Measurements from ENCODE around the gene BEST1.
"Not testable (repeated sequence)": the region's sequence is repeated elsewhere in the genome, so short reads cannot be mapped to it uniquely, and the experiment has no call there.

BEST1 gene

DNA sequence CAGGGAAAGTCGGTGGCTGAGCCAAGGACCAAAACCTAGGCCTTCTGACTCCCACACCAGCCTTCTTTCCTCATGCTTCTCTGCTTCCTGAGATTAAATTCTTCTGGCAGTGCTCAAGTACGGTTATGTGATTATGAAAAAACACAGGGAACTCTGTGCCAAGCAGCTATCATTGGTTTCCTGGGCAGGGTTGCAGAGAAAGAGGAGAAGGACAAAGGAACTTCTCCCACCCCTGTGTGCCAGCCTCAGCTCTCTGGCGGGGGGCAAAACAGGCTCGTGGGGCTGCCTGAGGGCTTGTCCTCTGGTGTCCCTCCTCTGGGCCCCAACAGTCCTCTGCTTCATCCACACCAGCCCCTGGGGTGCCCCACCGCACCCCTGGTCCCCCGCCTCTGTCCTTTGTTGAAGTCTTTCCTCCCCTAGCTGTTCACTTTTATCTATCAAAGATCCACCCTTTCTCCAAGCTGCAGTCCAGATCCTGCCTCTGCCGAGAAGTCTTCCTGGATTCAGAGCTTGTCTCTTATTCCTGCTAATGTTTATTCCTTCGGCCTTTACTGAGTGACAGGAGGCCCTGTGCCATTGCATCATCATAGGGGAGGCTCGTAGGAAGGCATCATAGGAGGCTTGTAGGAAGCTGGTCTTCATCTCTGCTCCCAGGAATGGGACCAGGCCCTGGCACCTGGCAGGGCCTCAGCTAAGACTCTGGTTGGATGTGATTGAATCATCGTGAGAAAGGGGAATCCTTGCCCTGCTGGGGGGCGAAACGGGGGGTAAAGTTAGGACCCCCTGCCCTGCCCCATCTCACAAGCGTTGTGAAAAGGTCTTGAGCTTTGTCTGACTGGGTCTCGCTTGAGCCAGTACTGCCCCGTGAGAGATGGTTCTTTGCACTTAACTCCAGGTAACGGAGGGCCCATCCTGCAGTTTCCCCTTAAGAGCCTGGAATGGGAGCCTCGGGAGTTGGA lies 28.8 kb downstream of the BEST1 start:
- no peak for DNase-seq

- DNase-seq: peak; percentile 28 to 29
These were observed 30.8 kb downstream of the BEST1 start for GRCh38 chr11:61980783-61981541.

DNA sequence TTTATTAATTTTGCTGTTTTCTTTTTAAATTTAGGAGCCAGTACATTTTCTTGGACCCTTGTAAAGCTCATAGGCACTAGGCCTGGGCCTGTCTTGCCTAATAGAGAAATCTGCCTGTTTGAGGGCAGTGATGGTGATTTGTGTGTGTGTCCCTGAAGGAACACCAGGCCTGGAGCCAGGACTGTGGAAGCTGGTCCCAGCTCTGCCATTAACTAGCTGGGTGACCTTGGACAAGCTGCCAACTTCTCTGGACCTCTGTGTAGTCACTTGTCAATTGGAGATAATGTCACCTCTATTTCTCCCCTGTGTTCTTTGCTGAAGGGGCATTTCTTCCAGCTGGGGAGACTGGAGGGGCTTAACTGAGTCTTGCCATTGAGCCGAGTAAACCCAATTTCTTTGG lies 33.3 kb downstream of the BEST1 start:
- no peak for DNase-seq

DNA sequence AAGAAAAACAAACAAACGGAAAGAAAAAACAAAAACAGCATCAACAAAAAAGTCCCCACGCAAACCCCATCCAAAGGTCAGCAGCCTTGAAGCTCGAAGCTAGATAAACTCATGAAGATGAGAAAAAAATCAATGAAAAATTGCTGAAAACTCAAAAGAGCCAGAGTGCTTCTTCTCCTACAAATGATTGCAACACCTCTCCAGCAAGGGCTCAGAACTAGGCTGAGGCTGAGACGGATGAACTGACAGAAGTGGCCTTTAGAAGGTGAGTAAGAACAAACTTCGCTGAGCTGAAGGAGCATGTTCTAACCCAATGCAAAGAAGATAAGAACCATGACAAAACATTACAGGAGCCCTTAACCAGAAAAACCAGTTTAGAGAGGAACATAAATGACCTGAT lies 35.7 kb downstream of the BEST1 start:
- DNase-seq: no peak

- DNase-seq: no peak
These were observed 44.8 kb downstream of the BEST1 start for GRCh38 chr11:61994981-61995380.

DNA sequence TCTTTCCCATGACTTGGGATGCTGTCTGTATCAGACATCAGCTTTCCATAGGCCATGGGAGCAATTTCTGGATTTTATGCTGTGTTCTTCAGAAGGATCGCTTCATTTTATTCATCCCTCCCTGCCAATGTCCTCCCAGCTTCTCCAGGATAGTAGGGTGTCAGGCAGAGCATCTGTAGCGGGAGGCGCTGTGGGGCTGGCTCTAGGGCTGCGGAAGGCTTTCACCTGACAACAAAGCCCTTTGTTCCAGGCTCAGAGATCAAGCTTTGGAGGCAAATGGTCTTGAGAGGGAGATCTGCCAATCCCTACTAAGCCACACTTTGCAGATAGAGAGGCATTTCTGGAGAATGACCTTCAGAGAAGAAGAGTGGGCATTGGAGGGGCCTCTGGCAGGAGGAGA lies 46.8 kb downstream of the BEST1 start:
- no peak for DNase-seq

DNA sequence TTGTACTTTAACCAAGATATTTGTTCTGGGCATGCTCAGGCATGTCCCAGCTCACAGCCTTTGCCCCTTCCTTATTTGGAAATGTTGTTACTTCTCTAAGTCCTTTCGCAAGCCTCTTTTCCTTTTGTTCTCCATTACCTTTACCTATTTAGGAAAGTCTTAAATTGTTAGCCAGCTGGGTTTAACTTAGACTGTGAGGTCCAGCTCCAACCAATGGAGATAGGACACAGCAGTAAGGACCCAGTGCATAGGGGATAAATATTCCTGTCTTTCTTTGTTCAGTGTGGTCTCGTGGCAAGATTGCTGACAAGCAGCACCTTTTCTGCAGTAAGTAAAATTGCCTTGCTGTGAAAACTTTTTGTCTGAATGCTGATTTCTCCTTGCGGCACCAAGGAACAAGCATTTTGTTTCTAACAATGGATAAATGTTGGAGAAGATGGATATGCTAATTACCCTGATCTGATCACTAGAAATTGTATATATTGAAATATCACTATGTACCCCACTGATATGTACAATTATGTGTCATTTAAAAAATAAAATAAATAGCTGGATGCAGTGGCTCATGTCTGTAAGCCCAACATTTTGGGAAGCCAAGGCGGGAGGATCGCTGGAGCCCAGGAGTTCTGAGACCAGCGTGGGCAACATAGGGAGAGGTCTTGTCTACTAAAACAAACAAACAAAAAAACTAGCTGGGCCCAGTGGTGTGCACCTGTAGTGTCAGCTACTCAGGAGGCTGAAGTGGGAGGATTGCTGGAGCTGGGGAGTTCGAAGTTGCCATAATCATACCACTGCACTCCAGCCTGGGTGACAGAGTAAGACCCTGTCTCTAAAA lies 49.2 kb downstream of the BEST1 start:
- DNase-seq: no peak

- no peak for DNase-seq
These were observed 50.6 kb downstream of the BEST1 start for GRCh38 chr11:62000539-62001446.

- DNase-seq: no peak
These were observed 51.5 kb downstream of the BEST1 start for GRCh38 chr11:62001450-62002191.

DNA sequence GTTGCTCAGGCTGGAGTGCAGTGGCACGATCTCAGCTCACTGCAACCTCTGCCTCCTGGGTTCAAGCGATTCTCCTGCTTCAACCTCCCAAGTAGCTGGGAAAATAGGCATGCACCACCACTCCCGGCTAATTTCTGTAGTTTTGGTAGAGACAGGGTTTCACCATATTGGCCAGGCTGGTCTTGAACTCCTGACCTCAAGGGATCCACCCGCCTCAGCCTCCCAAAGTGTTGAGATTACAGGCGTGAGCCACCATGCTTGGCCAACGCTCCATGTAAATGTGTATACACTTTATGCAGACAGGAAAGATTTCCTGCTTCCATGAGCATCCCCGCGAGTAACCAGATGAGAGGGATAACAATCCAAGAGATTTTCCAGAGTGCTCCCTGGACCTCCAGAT lies 52.1 kb downstream of the BEST1 start:
- DNase-seq: not testable (repeated sequence)

DNA sequence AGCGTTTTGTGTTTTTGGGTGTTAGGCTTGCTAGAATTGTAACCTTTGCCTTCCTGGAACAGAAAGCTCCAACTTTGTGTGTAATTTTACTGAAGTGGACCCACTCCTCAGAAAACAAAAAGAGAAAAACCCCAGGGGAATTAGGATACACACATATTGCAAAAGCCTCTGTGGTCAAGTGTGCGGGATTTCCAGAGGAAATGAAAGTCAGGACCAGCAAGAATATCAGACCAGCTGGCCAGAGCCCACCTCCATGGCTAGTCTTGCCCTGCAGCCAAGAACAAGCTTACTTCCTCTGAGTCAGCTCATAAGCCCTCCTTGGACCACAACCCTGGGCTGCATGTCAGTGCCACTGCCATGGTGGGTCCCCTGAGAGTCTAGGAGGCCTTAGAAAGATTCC lies 54.3 kb downstream of the BEST1 start:
- DNase-seq: no peak

GRCh38 chr11:62008193-62008592 lies 58.0 kb downstream of the BEST1 start:
- DNase-seq: no peak

DNA sequence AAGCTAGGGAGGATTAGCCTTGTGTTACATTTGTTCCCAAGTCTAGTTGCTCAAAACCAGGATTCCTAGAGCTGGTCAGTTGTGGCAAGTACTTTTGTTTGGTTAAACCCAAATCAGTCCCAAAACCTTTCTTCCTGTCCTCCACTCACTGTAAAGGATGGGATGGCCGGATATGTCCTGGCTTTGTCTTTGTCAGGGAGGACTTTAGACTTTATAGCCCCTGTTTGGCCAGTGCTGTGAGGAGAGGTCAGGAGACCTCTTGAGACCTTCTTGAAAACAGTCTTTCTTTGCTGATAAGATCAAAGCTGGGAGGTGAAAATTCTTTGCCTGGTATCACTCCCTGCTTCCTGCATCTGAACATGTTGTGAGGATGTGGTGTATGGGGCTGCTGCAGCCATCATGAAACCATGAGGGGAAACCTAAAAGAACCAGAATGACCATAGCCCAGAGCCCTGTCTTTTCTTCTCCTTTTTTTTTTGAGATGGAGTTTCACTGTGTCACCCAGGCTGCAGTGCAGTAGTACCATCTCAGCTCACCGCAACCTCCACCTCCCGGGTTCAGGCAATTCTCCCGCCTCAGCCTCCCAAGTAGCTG lies 60.9 kb downstream of the BEST1 start:
- no peak for DNase-seq

DNA sequence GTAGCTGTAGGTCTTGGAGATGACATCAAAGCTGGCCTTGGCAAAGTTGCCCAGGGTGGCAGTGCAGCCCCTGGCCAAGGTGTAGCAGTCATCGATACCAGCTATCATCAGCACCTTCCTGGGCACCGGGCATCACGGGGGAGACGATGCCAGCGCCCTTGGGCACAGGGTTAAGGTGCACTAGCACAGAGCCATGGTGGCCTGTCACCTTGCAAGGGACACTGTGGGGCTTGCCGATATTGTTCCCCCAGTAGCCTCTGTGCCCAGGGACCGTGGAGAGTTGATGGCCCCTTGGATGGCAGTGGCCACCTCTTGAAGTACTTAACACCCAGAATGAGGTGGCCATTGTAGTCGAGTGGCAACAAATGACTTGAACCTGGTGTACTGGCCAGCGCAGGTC lies 61.7 kb downstream of the BEST1 start:
- DNase-seq: no peak

GRCh38 chr11:62012451-62012831 lies 62.3 kb downstream of the BEST1 start:
- DNase-seq: no peak

DNA sequence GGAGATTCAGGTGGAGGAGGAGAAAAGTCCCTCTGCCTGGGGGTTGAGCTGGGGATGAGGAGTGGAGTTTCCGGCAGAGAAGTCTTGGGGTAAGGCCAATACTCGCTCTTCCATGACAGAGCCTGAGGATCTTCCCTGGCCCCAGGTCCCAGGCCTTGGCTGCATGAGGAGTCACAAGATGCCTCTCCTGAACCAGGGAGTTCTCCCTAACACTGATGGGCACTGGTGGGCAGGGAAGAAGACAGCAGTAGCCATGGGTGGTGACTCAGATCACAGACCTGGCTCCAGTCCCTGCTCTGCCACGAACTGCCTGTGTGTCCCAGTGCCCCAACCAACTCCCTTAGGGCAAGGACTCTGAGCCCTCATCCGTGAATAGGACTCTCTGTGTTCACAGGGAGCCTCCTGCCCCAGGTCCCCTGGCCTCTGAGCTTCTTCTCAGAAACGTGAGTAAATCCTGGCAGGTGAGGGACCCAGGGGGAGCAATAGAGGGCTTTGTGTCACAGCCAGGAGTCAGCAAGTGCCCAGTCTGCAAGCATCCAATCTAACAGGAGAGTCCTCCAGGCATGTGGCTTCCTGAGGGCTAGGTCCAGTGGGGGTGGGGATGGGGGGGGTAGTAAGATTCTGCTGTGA lies 62.8 kb downstream of the BEST1 start:
- DNase-seq: no peak

Measured in NCI-H526 (cell line).